Spleen (tissue), 11 donors: ENCODE measurements around the gene IGF2R. TPM values are rescaled to one million over a fixed set of nuclear protein-coding genes. Genes with fewer than 3 reads are reported as not detected.
A peak's percentile ranks its signal among the peaks of the same experiment; 100 is the strongest.
"Not testable (repeated sequence)": the region's sequence is repeated elsewhere in the genome, so short reads cannot be mapped to it uniquely, and the experiment has no call there.

Experiments used
- DNase-seq: peaks from one replicate; pipeline ENCODE4 v3.0.0-alpha.2; 2020
- H3K27ac ChIP-seq, 8 donors: fragments of 200-600 bp; sonication (generic) in 7 of 8; 1 replicate in 4 of 8; 2 replicates in 4 of 8; pipeline versions ENCODE4 v1.5.0 to v1.8.0; 2016 to 2021; ENCODE audit warnings: inconsistent platforms in 4 of 8, mild to moderate bottlenecking in 4 of 8, moderate library complexity in 1 of 8
- H3K27me3 ChIP-seq, 7 donors: fragments of 200-600 bp; sonication (generic) in 6 of 7; replicated peaks in 1 of 7; 1 replicate in 4 of 7; 2 replicates in 3 of 7; pipeline versions ENCODE4 v1.5.0 to v1.8.0; 2016 to 2021; ENCODE audit warnings: inconsistent platforms in 3 of 7, mild to moderate bottlenecking in 1 of 7
- H3K36me3 ChIP-seq, 6 donors: fragments of 200-600 bp; sonication (generic) in 5 of 6; 1 replicate in 4 of 6; 2 replicates in 2 of 6; pipeline versions ENCODE4 v1.5.0 to v1.8.0; 2016 to 2021; ENCODE audit warnings: inconsistent platforms in 2 of 6
- H3K4me1 ChIP-seq, 6 donors: fragments of 200-600 bp; sonication (generic) in 5 of 6; 1 replicate in 3 of 6; 2 replicates in 3 of 6; pipeline versions ENCODE4 v1.5.0 to v1.8.0; 2016 to 2021; ENCODE audit warnings: inconsistent platforms in 3 of 6
- H3K4me3 ChIP-seq, 8 donors: fragments of 200-600 bp; sonication (generic) in 7 of 8; 1 replicate in 4 of 8; 2 replicates in 4 of 8; pipeline versions ENCODE4 v1.5.0 to v1.8.0; 2016 to 2021; ENCODE audit warnings: inconsistent platforms in 4 of 8, mild to moderate bottlenecking in 4 of 8, moderate library complexity in 2 of 8
- H3K9me3 ChIP-seq, 8 donors: fragments of 200-600 bp; sonication (generic) in 7 of 8; 1 replicate in 4 of 8; 2 replicates in 4 of 8; pipeline versions ENCODE4 v1.5.0 to v1.8.0; 2016 to 2021; ENCODE audit warnings: inconsistent platforms in 4 of 8
- CTCF ChIP-seq, 11 experiments: fragments of 200-600 bp in 7 of 11; fragments of 450-650 bp in 4 of 11; sonication (generic) in 4 of 11; IDR thresholded peaks in 8 of 11; conservative IDR thresholded peaks in 3 of 11; 1 replicate in 7 of 11; 2 replicates in 4 of 11; pipeline versions ENCODE4 v1.4.0 to v1.8.0; 2016 to 2021; ENCODE audit warnings: antibody characterized with exemption in 11 of 11, inconsistent platforms in 4 of 11, mild to moderate bottlenecking in 1 of 11
- POLR2A ChIP-seq, 3 donors: fragments of 450-650 bp; IDR thresholded peaks; one replicate each; pipeline ENCODE4 v1.5.1; 2017; ENCODE audit warnings: antibody characterized with exemption in 3 of 3, mild to moderate bottlenecking in 1 of 3
- POLR2AphosphoS5 ChIP-seq, 3 donors: sonication (generic); formaldehyde crosslinking; IDR thresholded peaks; one replicate each; pipeline ENCODE4 v1.5.1; 2017; ENCODE audit warnings: antibody characterized with exemption in 3 of 3
- WGBS, 5 donors: extraction: QIAGEN DNeasy Blood & Tissue Kit in 3 of 5; methylation state at CpG; one replicate each; pipeline versions ENCODE4 v1.1.5 to v1.1.7; 2013 to 2018; 5-methylcytosine and 5-hydroxymethylcytosine counted together
- intact Hi-C: fragments of 100-400 bp; cut with DNase I; formaldehyde crosslinking; loops from one replicate; pipeline ENCODE4 v1.15.0; 2023; ENCODE audit warnings: low total_unique reads
- polyA plus RNA-seq, 3 donors: library from polyadenylated mRNA; stranded (reverse); fragments of 200-250 nt; gene quantifications; one replicate each; pipeline ENCODE4 v1.2.1, GENCODE V29; 2013
- total RNA-seq, 7 donors: library from RNA; depleted of rRNA in 3 of 7; stranded (reverse); fragments of >200 nt in 3 of 7; fragmentation: NEBNext Ultra II Directional in 4 of 7; extraction: Animal tissue kit (Norgen Biotek cat#: 25700) in 4 of 7; gene quantifications; one replicate each; pipeline versions ENCODE4 v1.1.0 to v1.2.1, GENCODE V29; 2016 to 2021
- donor health status: healthy with polysubstance abuse.
- donor health status: DM: no; HTN: no; CAD: no; lungs with moderate emphysema.
- donor health status: DM: no; HTN: no; CAD: no.
- donor health status: Bipolar disorder and iron deficiency.
- donor health status: healthy.
- donor health status: DM: no; HTN: no; CAD: no.
- donor health status: DM: yes; HTN: yes; CAD: no.

IGF2R gene
- total and polyA plus RNA-seq, 10 donors = 6.9 to 193 (median 159) TPM

DNA sequence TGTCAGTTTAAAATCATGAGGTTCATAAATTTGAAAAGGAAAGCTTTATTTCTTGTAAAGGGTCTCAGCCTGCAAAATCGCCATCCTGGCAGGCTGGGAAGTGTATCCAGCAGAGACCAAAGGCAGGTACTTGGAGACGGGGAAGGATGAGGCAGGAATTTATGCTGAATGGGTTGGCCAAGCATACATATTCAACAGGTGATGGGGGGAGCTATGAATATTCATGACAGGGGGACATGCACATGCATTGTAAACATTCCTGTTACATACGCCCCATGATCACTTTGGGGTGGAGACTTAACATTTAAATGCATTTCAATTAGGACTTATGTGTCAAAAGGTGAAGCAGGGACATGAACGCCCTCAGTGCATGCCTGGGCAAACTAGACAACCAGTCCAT lies 142.9 kb downstream of the IGF2R start:
- peaks cover 0 to 92% (median 4%) of the 10 kb centered on the region in 6 donors for H3K36me3 ChIP-seq
- DNase-seq = no peak
- H3K9me3 ChIP-seq = peaks cover 0 to under 1% (median 0%) of the 10 kb centered on the region in 8 donors
- 78 to 91% (median 88%) methylated on average over 4 of the region's 4 CpGs for WGBS, 5 donors
- H3K27ac ChIP-seq = no peak overlapping the region
- intact Hi-C loops = no loop called here
- H3K27me3 ChIP-seq = no peaks in the 10 kb centered on the region
- TF ChIP-seq POLR2AphosphoS5 (IDR thresholded peaks at IDR 0.05) (no peak), CTCF (IDR thresholded peaks at IDR 0.05 in 8 of 11, conservative IDR thresholded peaks at IDR 0.05 in 3 of 11) (no peak), POLR2A (IDR thresholded peaks at IDR 0.05) (no peak)
- no peak overlapping the region for H3K4me3 ChIP-seq
- H3K4me1 ChIP-seq = no peaks in the 10 kb centered on the region

DNA sequence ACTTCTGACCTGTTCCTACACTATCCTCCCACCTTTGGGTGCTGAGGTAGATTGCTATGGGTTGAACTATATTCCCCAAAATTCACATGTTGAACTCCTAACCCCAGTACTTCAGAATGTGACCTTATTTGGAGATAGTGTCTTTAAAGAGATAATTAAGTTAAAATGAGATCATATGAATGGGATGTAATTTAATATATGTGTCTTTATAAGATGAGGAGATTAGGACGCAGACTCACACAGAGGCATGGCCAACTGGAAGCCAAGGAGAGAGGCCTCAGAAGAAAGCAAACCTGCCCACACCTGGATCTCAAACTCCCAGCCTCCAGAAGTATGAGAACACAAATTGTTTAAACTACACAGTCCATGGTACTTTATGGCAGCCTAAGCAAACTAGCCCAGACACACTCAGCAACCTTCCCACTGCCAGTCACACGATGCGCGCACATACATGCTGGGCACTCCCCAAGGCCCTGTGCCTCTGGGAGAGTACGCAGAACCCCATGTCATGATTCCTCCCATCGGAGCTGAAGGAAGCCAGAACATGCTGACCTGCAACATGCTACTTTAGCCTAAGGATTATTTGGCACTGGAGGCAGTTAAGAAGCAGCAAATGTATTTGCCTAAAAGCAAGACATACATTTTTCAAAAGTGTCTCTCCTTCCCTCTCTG lies 143.9 kb downstream of the IGF2R start:
- no peaks in the 10 kb centered on the region for H3K4me1 ChIP-seq
- 82 to 97% (median 97%) methylated on average over 6 of the region's 6 CpGs for WGBS, 5 donors
- H3K9me3 ChIP-seq = peaks cover 0 to 10% (median 2%) of the 10 kb centered on the region in 8 donors
- H3K4me3 ChIP-seq = no peak overlapping the region
- intact Hi-C loops = no loop called here
- H3K36me3 ChIP-seq = peaks cover 0 to 92% (median 3%) of the 10 kb centered on the region in 6 donors
- no peak for TF ChIP-seq POLR2A (IDR thresholded peaks at IDR 0.05)
- TF ChIP-seq POLR2AphosphoS5 (IDR thresholded peaks at IDR 0.05) = no peak
- no peak for TF ChIP-seq CTCF (IDR thresholded peaks at IDR 0.05 in 8 of 11, conservative IDR thresholded peaks at IDR 0.05 in 3 of 11)
- DNase-seq = peak; percentile 41
- H3K27me3 ChIP-seq = no peaks in the 10 kb centered on the region
- no peak overlapping the region for H3K27ac ChIP-seq

DNA sequence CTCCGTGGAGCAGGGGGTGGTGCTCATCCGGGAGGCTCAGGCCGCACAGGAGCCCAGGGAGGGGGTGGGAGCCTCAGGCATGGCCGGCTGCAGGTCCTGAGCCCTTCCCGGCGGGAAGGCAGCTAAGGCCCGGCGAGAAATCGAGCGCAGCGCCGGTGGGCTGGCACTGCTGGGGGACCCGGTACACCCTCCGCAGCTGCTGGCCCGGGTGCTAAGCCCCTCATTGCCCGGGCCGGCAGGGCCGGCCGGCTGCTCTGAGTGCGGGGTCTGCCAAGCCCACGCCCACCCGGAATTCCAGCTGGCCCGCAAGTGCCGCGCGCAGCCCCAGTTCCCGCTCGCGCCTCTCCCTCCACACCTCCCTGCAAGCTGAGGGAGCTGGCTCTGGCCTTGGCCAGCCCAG lies 145.7 kb downstream of the IGF2R start:
- H3K4me3 ChIP-seq, H3K27me3 ChIP-seq, intact Hi-C loops, H3K27ac ChIP-seq, H3K4me1 ChIP-seq: not testable (repeated sequence)
- TF ChIP-seq POLR2AphosphoS5 (IDR thresholded peaks at IDR 0.05) = peak in 1 of 3 donors; percentile 40
- DNase-seq = peak; percentile 63
- Histone ChIP-seq H3K36me3 (peaks cover 0 to 90% (median 7%) of the 10 kb centered on the region in 6 donors), H3K9me3 (peaks cover 0 to 16% (median 3%) of the 10 kb centered on the region in 8 donors)
- WGBS, 5 donors = 93 to 98% (median 95%) methylated on average over 9 to 29 of the region's 29 CpGs

DNA sequence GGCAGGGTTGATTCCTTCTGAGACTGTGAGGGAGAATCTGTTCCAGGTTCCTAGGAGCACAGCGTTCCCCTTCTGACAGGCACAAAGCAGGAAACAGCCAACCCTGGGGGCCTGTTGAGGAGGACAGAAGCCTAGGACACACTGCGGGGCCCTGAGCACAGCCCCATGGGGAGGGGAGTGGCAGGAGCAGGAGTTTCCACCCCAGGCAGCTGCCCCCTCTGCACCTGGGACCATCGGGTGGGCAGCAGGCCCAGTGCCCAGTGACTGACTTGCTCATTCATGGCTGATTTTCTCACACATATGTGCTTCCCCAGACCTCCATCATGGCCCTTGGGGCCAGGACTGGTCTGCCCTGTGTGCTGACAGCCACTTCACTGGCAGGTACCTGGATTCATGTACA lies 146.5 kb downstream of the IGF2R start:
- peaks cover 0 to 81% (median 7%) of the 10 kb centered on the region in 6 donors for H3K36me3 ChIP-seq
- no peak for TF ChIP-seq CTCF (IDR thresholded peaks at IDR 0.05 in 8 of 11, conservative IDR thresholded peaks at IDR 0.05 in 3 of 11)
- TF ChIP-seq POLR2A (IDR thresholded peaks at IDR 0.05) = no peak
- TF ChIP-seq POLR2AphosphoS5 (IDR thresholded peaks at IDR 0.05) = peak in 1 of 3 donors; percentile 34
- no peaks in the 10 kb centered on the region for H3K4me1 ChIP-seq
- DNase-seq = peak; percentile 49
- no peaks in the 10 kb centered on the region for H3K27me3 ChIP-seq
- WGBS, 5 donors = 92 to 97% (median 95%) methylated on average over 2 to 3 of the region's 3 CpGs
- H3K27ac ChIP-seq = no peak overlapping the region
- H3K9me3 ChIP-seq = peaks cover 0 to 16% (median 3%) of the 10 kb centered on the region in 8 donors
- H3K4me3 ChIP-seq = no peak overlapping the region
- intact Hi-C loops = no loop called here
